Calu3 (cell line): ENCODE measurements around the gene CDC42EP1. TPM values are rescaled to one million over a fixed set of nuclear protein-coding genes. Genes with fewer than 3 reads are reported as not detected.
A peak's percentile ranks its signal among the peaks of the same experiment; 100 is the strongest.

Source experiments
- BruUV-seq: library from RNA; stranded (reverse); fragments of 400-500 nt; replicated peaks from 2 replicates; lab custom pipeline; 2021; lab: Mats Ljungman, UMichigan
- CTCF ChIA-PET: fragments of 300-600 bp; sonication (Branson Sonifier 250); formaldehyde crosslinking; loops from one replicate; lab custom pipeline; 2022; ENCODE audit warnings: antibody characterized with exemption; lab: Charles Lee
- DNase-seq: peaks from one replicate; pipeline ENCODE4 v3.0.0; 2022
- H3K27ac Mint-ChIP-seq: one replicate; pipeline ENCODE4 v1.8.0; 2022; ENCODE audit warnings: mixed read lengths; ENCODE audit not compliant: unreplicated experiment
- H3K27me3 Mint-ChIP-seq: one replicate; pipeline ENCODE4 v1.8.0; 2022; ENCODE audit warnings: mixed read lengths; ENCODE audit not compliant: unreplicated experiment
- H3K36me3 Mint-ChIP-seq: one replicate; pipeline ENCODE4 v1.8.0; 2022; ENCODE audit warnings: mild to moderate bottlenecking, moderate library complexity, mixed read lengths; ENCODE audit not compliant: insufficient read depth, unreplicated experiment
- H3K4me1 Mint-ChIP-seq: one replicate; pipeline ENCODE4 v1.8.0; 2022; ENCODE audit warnings: mild to moderate bottlenecking, low read depth, mixed read lengths; ENCODE audit not compliant: unreplicated experiment
- H3K4me3 Mint-ChIP-seq: one replicate; pipeline ENCODE4 v1.8.0; 2022; ENCODE audit warnings: mild to moderate bottlenecking, low read depth, moderate library complexity, mixed read lengths; ENCODE audit not compliant: unreplicated experiment
- H3K9me3 Mint-ChIP-seq: one replicate; pipeline ENCODE4 v1.8.0; 2022; ENCODE audit warnings: low read depth, mixed read lengths; ENCODE audit not compliant: unreplicated experiment
- intact Hi-C: fragments of 100-400 bp; cut with micrococcal nuclease; formaldehyde crosslinking; loops from one replicate; pipeline ENCODE4 v1.10.0; 2022; ENCODE audit not compliant: unreplicated experiment
- total RNA-seq: library from RNA; stranded (reverse); gene quantifications from 2 replicates; pipeline ENCODE4 v1.2.3, GENCODE V29; 2022
- TF ChIP-seq, protein P1 (sequence below): fragments of 200-600 bp; IDR thresholded peaks from one replicate; pipeline ENCODE4 v1.8.0; 2022; ENCODE audit warnings: antibody characterized with exemption; ENCODE audit not compliant: unreplicated experiment

The CDC42EP1 gene
- total RNA-seq, 1 experiment from 2014 or later, result 162 TPM

DNA sequence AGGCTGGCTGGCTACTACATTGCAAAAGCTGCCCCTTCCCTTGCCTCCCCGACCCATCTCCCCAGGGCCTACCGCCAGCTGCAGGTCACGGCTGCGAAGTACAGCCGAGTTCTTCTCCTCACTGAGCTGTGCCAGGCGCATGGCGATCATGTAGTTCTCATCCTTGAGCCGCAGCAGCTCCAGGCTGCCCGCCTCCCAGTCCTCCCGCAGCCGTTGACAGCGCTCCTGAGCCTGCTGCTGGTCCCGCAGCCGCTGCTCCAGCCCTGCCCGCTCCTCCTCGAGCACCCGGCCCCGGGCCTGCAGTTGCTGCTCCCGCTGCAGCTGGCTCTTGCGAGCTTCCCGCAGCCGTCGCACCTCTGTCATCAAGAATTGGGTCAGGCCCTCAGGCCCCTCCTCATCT lies 44.4 kb upstream of the CDC42EP1 start:
- Mint-ChIP-seq H3K36me3 (peaks cover 89% of the 10 kb centered on the region), H3K4me3 (no peak overlapping the region), H3K27ac (no peak overlapping the region), H3K9me3 (peaks cover 2% of the 10 kb centered on the region), H3K27me3 (no peaks in the 10 kb centered on the region), H3K4me1 (peaks cover 43% of the 10 kb centered on the region)
- TF ChIP-seq, protein P1, sequence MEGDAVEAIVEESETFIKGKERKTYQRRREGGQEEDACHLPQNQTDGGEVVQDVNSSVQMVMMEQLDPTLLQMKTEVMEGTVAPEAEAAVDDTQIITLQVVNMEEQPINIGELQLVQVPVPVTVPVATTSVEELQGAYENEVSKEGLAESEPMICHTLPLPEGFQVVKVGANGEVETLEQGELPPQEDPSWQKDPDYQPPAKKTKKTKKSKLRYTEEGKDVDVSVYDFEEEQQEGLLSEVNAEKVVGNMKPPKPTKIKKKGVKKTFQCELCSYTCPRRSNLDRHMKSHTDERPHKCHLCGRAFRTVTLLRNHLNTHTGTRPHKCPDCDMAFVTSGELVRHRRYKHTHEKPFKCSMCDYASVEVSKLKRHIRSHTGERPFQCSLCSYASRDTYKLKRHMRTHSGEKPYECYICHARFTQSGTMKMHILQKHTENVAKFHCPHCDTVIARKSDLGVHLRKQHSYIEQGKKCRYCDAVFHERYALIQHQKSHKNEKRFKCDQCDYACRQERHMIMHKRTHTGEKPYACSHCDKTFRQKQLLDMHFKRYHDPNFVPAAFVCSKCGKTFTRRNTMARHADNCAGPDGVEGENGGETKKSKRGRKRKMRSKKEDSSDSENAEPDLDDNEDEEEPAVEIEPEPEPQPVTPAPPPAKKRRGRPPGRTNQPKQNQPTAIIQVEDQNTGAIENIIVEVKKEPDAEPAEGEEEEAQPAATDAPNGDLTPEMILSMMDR, result no peak
- no TSS peak for BruUV-seq
- CTCF ChIA-PET, result no interaction called here
- DNase-seq, result no peak
- intact Hi-C loops, result no loop called here

DNA sequence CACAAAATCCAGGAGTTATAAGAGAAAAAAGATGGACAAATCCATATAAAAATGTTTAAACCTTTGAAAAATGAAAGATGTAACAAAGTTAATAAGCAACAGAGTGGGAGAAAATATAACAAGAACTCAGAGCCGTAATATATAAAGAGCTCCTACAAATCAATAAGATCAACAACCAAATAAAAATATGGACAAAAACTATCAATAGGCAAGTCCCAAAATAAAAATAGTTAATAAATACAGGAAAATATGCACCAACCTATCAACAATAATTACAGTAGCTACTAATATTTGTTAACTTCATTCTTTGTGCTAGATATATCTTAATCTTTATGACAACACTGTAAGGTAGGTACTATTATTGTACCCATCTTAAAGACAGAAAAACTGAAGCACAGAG lies 43.8 kb upstream of the CDC42EP1 start:
- TF ChIP-seq, protein P1, result no peak
- Mint-ChIP-seq H3K4me1 (peaks cover 43% of the 10 kb centered on the region), H3K27ac (no peak overlapping the region), H3K4me3 (no peak overlapping the region), H3K9me3 (peaks cover 2% of the 10 kb centered on the region), H3K36me3 (peaks cover 88% of the 10 kb centered on the region), H3K27me3 (no peaks in the 10 kb centered on the region)
- DNase-seq, result no peak
- CTCF ChIA-PET, result no interaction called here
- no TSS peak for BruUV-seq
- intact Hi-C loops, result no loop called here

DNA sequence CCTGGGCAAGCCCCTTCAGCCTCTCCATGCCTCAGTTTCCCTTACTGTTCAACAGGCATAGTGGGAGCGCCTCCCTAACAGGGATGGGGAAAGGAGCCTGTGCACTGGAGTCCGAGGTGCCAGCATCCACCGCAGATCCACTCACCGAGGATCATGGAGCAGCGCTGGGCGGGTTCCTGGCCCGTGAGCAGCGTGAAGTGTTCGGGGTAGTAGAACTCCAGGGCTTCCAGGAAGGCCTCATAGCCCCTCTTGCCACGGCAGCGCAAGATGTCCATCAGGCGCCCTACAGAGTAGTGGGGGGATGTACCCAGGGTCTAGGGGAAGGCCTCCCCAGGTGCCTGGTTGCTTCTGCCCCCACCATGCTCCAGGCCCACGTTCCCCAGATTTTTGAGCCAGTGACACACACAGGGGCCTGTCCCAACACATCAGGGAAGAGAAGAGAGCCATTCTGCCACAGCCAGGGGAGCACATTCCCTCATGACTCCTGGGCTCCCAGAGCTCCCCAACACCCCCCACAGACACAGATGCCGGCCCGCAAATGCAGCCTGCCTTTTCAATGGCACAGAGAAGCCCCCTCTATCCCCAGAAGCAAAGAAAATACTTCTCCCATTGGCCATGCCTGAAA lies 42.3 kb upstream of the CDC42EP1 start:
- peak overlapping the region; percentile 85 for H3K4me3 Mint-ChIP-seq
- TF ChIP-seq, protein P1, result no peak
- peaks cover 32% of the 10 kb centered on the region for H3K4me1 Mint-ChIP-seq
- DNase-seq, result no peak
- intact Hi-C loops, result no loop called here
- H3K27me3 Mint-ChIP-seq, result no peaks in the 10 kb centered on the region
- CTCF ChIA-PET, result no interaction called here
- peaks cover 2% of the 10 kb centered on the region for H3K9me3 Mint-ChIP-seq
- peaks cover 73% of the 10 kb centered on the region for H3K36me3 Mint-ChIP-seq
- BruUV-seq, result no TSS peak
- H3K27ac Mint-ChIP-seq, result peak overlapping the region; percentile 81

DNA sequence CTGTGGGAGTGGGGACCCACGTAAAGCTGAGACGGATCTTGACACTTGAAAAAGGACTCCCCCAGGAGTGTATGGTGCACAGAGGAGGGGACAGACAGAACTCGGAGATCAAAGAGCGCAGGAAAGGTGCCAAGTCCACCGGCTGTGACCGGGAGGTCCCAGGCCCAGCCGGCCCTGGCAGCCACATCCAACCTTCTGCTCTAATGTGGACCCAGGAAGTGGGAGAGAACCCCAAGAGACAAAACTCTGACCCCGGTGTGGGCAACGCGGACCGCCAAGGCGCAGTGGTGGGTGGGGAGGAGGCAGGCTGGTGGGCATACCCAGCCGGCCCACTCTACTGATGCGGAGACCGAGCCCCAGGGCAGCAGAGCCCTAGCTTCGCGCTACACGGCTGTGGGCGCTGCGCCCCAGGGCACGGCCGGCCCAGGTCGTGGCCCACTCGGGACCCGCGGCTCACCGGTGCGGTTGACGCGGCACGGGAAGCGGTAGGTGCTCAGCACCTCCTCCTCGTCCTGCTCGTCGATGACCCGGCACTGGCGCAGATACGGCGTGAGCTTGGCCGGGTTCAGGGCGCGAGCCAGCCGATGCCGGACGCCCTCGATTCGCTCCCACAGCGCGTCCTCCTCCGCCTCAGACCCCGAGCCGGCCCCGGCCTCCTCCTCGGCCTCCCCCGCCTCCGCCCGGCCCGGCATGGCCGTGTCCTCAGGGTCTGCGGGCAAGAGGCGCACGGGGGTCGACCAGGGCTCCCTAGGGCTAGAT lies 41.6 kb upstream of the CDC42EP1 start:
- BruUV-seq, result no TSS peak
- CTCF ChIA-PET, result no interaction called here
- Mint-ChIP-seq H3K36me3 (peaks cover 65% of the 10 kb centered on the region), H3K4me3 (peak overlapping the region; percentile 85), H3K4me1 (peaks cover 31% of the 10 kb centered on the region), H3K27me3 (no peaks in the 10 kb centered on the region), H3K27ac (peak overlapping the region; percentile 81), H3K9me3 (peaks cover 2% of the 10 kb centered on the region)
- TF ChIP-seq, protein P1, result no peak
- no peak for DNase-seq
- intact Hi-C loops, result no loop called here
